NCI-H128 (cell line): ENCODE data around the gene PFKM.

ENCODE experiments used
- DNase-seq: peaks from one replicate; lab custom pipeline; 2025; ENCODE audit not compliant: unreplicated experiment; lab: John Stamatoyannopoulos, UW

The PFKM gene

DNA sequence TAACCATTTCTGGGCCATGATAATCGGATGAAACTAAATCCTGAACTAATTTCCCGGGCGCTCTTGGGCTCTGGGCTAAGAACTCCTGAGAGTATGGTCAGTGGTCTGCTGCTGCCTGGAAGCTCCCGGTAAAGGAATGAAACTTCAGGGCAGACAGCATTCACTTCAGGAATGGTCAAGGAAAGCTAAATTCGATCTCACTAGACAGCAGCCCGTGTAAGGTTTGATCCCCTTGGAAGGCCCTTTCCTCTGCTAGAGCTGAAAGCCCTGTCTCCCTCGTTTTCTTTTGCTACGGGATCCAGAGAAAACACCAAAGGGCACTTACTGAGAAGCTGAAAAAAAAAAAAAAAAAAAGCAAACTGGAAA is 37.5 kb downstream of the PFKM start:
- no peak for DNase-seq

GRCh38 chr12:48157018-48157888 is 38.1 kb downstream of the PFKM start, which contains the start of gene ASB8:
Gene ASB8 (minus strand): TSS chr12:48157515. CDS start chr12:48153496, 4,019 bp downstream.
- DNase-seq = peak; percentile 98

DNA sequence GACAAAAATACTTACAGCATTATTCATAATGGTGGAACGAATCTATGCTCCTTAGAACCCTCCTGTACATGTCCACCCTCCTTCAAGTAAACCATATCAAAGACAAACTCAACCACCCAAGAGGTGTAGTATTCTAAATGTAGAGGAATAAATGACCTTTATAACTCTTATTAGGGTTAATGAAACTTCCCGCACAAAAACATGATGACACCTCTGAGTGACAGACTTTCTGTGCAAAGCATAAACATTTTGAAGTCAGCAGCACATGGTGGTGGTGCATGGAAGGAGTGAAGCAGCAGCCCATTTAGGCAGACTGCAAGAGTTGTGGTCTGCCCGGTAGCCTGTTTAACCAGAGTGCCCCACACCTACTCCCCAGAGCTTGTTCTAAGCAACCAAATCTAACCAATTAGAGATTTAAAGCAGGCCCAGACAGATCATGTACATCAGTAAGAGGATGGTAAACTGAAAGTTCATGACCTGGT is 38.8 kb downstream of the PFKM start:
- DNase-seq = no peak

DNA sequence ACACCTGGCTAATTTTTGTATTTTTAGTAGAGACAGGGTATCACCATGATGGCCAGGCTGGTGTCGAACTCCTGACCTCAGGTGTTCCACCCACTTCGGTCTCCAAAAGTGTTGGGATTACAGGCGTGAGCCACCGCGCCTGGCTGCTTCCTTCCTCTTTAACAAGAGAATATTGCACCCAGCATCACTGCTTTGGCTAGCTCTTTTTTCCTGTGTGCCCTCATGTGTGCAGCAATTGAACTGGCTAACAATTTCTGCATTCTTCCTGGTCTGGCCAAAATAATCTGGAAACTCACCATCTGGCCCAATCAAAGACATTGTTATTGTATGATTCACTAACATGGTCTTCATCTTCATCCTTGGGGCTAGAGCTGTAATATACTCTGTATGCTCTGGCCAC is 40.9 kb downstream of the PFKM start:
- DNase-seq = no peak

DNA sequence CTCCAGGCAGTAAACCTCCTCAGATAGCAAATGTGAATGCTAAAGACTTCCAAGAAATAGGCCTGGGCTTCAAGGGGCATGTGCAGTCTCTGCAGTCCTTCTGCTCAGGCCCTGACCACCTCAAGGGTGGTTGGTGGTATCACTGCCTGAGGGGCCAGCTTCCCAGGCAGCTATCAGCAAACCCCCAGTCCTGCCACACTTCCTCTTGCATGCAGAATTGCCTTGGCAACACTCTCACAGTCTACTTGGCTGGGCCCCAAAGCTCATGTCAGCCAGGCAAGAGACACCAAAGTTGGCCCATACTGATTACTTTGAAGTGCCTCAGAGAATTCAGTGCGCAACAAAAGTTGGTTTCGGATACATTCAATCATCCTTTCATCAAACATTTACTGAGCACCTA is 41.6 kb downstream of the PFKM start:
- DNase-seq = no peak

DNA sequence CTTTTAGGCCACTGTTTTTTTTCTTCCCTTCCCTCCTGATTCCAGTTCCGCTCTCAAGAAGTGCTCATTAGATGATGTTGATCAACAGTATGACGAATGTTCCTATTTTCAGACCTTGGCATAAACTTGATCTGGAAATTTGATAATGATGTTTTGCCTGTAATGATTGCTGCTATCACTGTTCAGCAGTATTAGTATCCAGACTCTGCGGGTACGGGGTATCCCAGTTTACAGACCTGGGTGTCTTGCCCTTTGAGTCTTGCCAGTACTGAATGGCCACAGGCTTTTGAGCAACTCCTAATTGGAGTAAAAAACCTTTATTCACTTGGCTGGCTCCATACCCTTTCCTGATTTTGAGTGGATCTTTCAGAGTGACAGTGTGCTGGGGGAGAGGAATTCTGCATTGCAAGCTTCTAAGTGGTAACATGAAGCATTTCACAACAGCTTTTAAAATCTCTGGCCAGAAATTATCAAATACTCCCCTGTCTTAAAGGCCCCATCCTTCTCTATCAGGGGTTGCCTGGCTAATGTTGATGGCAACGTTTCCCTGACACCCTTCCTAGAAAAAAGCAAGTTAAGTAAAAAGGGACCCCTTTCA is 44.1 kb downstream of the PFKM start:
- no peak for DNase-seq

DNA sequence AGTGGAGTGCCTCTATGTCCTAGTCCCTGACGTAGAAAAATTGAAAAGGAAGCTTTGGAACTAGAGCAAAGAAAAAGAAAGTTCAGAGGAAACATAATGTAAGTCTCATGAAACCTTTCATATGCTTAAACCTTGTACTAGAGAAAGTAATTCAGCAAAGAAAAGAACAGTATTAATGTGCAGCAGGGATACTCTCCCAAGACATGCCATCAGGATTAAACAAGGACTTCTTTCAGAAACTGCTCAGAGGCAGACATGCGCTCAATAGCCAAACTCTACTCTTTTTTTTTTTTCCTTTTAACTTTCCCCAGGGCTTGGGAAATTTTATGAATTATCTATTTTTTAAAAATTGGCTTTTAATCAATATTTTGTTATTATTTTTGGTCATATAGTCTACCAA is 45.3 kb downstream of the PFKM start:
- no peak for DNase-seq

DNA sequence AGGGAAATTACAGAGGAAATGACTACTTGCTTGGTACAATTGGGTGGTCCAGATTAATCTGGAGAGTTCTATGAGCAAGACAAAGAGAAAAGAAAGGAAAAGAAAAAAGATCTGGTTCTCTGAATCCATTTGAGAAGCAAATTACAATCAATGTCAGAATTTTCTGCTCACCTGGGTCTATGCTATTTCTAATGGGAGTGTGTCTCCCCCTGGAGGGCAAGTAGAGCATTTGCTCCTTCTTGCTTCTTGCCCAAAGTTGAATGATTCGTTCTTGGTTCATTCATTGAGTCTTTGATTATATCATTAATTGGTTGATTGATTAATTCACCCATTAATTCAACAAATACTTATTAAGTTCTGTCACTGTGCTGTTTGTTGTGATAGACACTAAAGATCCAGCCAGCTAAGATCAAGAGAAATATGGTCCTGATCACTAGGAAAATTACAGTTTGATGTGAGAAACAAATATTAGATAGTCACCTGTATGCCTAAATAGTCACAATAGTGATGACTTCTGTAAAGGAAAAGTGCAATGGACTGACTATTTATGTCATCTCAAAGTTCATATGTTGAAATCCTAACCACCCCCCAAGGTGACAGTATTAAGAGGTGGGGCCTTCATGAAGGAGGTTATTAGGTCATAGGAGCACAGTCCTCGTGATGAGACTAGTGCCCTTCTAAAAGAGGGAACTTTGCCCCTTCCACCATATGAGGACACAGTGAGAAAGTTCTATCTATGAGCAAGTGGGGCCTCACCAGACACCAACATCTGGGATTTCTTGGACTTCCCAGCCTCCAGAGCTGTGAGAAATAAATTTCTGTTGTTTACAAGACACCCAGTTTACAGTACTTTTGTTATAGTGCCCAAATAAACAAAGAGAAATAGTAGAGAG is 46.2 kb downstream of the PFKM start:
- peak; percentile 33 for DNase-seq

GRCh38 chr12:48169011-48169410 is 49.8 kb downstream of the PFKM start:
- DNase-seq = no peak

DNA sequence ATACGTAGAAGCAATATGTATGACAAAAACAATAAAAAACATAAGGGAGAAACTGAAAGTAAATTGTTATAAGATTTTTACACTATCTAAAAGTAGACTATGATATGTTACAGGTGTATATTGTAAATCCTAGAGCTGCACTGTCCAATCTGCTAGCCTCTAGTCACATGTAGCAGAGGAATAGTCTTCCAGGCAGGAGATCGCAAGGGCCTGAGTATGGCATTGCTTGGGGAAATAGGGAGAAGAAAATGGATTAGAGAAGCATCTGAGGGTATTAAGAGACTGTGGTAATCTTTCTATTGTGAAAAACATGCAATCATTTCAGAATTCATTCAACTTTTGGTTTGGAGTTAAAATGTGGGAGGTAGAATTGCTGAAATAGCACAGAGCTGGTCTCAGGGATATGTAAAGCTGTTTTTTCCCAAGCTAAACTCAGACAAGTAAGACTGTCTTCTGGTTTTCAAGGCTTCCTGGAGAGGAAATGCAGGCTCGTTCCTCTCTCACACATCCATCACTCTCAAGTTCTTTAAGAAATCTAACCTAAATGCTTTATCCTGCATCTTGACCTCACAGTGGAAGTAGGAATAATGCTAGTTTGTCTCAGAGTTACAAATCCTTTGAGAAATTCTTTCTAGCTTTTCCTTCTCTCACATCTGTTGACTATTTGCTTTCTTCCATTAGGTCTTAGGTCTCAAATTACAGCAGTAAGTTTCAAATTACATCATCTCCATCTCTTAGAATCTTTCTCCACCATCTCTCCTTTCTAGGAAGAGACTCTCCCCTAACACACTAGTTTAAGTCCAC is 56.7 kb downstream of the PFKM start:
- DNase-seq = no peak

GRCh38 chr12:48176417-48176751 is 57.2 kb downstream of the PFKM start:
- DNase-seq = no peak

DNA sequence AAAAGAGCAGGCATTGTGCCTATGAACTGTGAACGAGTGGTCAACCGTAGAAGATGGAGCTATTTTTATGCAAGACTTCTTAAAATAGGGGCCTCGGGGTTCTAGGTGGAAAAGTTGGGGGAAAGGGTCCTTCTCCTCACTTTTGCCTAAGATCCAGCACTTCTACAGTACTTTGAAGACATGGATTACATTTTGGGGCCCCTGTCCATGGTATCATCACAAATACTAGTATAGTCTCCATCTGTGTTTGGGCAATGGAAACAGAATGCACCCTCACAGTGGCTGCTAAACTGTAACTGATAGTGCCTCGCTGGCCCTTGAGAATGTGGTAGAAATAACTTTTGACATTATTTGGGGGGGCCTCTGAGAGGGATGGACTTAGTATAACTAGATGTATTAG is 58.8 kb downstream of the PFKM start:
- no peak for DNase-seq

DNA sequence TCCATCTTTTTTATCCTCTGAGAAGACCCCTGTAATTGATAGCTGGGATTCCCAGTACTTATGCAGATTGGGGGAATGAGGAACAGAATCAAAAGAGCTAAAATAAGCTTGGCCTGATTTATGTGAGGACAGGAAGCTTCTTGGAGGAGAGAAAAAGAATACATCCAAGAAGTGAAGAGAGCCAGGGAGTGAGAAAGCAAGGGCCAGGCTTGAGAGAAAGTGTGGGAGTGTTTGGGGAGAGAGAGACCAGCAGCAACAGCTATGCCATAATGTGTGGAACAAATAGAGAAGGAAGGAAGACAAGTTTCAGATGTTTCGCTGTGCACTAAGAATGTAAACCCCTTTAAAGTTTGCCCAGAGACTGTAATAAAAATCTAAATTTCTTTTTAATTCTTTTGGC is 60.3 kb downstream of the PFKM start:
- DNase-seq = no peak

DNA sequence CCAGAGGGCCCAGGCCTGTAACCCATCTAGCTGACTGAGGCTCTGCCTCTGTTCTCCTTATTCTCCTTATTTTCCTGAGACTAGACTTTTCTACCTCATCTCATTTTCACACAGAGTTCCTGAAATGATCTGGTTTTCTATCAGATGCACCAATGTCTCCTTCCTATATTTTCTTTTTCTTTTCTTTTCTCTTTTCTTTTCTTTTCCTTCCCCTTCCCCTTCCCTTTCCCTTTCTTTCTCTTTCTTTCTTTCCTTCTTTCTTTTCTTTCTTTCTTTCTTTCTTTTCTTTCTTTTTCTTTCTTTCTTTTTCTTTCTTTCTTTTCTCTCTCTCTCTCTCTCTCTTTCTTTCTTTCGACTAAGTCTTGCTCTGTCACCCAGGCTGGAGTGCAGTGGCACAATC is 61.3 kb downstream of the PFKM start:
- DNase-seq = no peak

DNA sequence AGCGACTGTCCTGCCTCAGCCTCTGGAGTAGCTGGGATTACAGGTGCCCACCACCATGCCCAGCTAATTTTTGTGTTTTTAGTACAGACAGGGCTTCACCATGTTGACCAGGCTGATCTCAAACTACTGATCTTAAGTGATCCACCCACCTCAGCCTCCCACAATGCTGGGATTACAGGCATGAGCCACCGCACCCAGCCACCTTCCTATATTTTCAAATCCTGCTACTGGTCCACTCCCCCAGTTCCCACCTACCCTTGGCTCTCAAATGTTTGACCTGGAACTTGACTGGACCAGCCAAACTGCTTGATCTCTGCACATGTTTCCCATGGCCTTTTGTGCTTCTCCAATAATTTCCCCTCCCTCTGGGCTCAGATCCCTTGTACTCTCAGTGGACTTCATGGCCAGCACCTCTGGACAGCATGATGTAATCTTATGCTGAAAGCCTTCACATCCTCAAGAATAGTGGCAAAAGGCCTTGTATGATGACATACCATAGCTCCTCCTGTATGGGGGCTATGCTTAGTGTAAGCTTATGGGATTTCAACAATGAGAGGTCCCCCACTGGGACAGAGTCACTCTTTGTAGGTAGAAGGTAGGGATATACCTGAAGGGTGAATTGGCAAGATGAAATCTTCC is 61.8 kb downstream of the PFKM start:
- DNase-seq = no peak

DNA sequence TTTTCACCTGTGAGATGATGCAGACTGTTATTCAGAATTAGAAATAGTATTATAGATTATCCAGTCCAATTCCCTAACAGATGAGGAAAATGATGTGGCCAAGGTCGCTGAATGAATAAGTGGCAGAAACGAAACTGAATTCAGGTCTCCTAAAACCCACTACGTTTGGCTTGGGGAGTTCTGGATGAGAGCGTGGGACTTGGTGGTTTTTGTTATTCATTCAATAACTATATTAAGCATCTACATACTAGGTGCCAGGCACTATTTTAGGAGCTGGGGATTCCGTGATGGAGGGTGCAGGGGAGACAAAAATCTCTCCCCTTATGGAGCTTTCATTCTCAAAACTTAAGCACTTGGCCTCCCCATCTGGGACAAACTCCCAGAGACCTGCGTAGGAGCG is 63.5 kb downstream of the PFKM start:
- DNase-seq = no peak

DNA sequence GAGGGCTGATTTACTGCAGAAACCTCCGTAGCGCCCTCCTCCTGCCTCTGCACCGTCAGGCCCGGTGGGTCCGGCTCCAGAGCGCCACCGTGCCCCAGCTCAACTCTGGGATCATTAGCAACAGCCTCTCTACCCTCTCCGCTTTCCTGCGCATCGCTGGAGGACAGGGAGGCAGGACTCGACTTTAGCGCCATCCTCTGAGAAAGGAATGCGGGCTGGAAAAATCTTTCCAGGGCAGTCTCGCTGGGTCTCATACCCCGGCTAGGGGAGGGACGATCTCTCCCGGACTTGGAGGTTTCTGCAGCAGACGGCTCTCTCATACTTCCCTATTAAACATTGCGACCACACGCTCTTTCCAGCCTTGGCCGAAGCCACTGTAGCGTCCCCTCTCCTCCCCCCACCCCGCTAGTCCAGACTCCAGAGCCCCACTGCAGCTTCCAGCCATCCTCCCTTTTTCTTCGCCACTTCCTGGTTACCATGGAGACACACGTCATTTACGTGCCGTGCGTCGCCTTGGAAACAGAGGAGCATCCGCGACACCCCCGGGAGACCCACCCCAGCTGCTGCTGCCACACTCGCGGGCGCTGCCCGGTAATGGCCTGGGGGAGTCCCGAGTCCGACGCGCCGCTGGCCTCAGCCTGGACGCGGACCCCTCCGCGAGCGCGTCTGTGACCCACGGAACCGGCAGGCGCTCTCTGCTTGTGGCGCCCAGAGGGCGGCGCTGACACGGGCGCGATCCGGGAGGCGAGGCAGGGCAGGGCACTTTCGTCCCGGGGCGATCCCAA is 64.1 kb downstream of the PFKM start, which contains the start of gene CCDC184:
Gene CCDC184 (plus strand): TSS at position 554 of the 785 bp plus-strand sequence. CDS start 479 bp downstream, outside the sequence.
- DNase-seq = peak; percentile 74

DNA sequence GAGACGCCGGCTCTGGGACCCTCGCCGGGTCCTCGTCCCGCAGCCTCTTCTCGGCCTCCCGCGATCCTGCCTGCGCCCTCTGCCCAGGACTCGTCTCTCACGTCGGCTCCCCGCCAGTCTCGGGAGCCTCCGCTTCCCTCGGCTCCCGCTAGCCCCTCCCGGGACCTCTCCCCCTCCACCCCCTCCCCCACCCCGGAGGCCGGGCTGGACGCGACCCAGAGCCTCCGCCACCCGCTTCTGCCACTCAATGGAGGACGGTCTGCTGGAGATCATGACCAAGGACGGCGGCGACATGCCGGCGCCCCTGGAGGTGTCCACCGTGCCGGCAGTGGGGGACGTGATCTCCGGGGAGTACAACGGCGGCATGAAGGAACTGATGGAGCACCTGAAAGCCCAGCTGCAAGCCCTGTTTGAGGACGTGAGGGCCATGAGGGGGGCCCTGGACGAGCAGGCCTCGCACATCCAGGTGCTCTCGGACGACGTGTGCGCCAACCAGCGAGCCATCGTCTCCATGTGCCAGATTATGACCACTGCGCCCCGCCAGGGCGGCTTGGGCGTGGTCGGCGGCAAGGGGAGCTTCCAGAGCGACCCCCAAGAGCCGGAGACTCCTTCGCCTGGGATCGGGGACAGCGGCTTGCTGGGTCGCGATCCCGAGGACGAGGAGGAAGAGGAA is 64.8 kb downstream of the PFKM start:
- no peak for DNase-seq

DNA sequence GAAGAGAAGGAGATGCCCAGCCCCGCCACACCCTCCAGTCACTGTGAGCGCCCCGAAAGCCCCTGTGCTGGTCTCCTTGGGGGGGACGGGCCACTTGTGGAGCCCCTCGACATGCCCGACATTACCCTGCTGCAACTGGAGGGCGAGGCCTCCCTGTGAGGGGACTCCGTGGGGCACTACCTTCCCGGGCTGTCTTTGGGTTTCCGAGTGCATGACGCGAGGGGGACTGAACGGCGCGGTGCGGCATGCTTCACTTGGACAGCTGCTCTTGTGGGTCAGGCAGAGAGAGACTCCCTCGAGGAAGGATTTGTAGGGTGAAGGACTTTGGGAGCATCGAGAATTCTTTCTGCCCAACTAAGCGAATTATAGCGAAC is 65.4 kb downstream of the PFKM start:
- DNase-seq = no peak
